H1 (cell line): Measurements from ENCODE around the gene AGTR1. TPM values are rescaled to one million over a fixed set of nuclear protein-coding genes. Genes with fewer than 3 reads are reported as not detected.

ENCODE experiments used
- CTCF ChIA-PET: fragments of 300-600 bp; sonication (Branson Sonifier 250); formaldehyde crosslinking; loops from one replicate; lab custom pipeline; 2021; ENCODE audit not compliant: partially characterized antibody; lab: Charles Lee
- POLR2A ChIA-PET: fragments of 300-600 bp; sonication (Branson Sonifier 250); formaldehyde crosslinking; loops from one replicate; lab custom pipeline; 2021; ENCODE audit warnings: inconsistent platforms; ENCODE audit not compliant: partially characterized antibody; lab: Charles Lee
- DNase-seq, 2 experiments: peaks; one replicate each; pipeline versions ENCODE4 v3.0.0 to v3.0.0-alpha.2; 2010 to 2022; ENCODE audit warnings: low spot score in 2 of 2, low read depth in 1 of 2, mixed read lengths in 1 of 2
- FAIRE-seq: peaks from 2 replicates; lab custom pipeline; 2011; peaks lifted over from hg19 to GRCh38; lab: Jason Lieb, UNC
- H2AFZ ChIP-seq: 2 replicates; pipeline ENCODE4 v1.8.1; 2012; ENCODE audit warnings: low read length, inconsistent platforms
- H2AK5ac ChIP-seq: 2 replicates; pipeline ENCODE4 v1.6.1; 2013; ENCODE audit warnings: low read depth, low read length
- H2BK120ac ChIP-seq: replicated peaks from 2 replicates; pipeline ENCODE3; 2013; ENCODE audit warnings: low read depth, low read length, inconsistent platforms
- H2BK12ac ChIP-seq: 2 replicates; pipeline ENCODE4 v1.6.1; 2013; ENCODE audit warnings: low read depth, low read length
- H2BK15ac ChIP-seq: 2 replicates; pipeline ENCODE4 v1.6.1; 2013; ENCODE audit warnings: low read length
- H2BK20ac ChIP-seq: 2 replicates; pipeline ENCODE4 v1.6.1; 2013; ENCODE audit warnings: low read length
- H2BK5ac ChIP-seq: 2 replicates; pipeline ENCODE4 v1.6.1; 2013; ENCODE audit warnings: low read depth, low read length
- H3K14ac ChIP-seq: 2 replicates; pipeline ENCODE4 v1.6.1; 2013; ENCODE audit warnings: inconsistent platforms; ENCODE audit not compliant: insufficient read length
- H3K18ac ChIP-seq: 2 replicates; pipeline ENCODE4 v1.6.1; 2013; ENCODE audit warnings: low read length; ENCODE audit errors: extremely low read depth
- H3K23ac ChIP-seq: 2 replicates; pipeline ENCODE4 v1.6.1; 2013; ENCODE audit warnings: inconsistent platforms; ENCODE audit not compliant: insufficient read length
- H3K23me2 ChIP-seq: 2 replicates; pipeline ENCODE4 v1.6.1; 2013; ENCODE audit warnings: low read depth, low read length
- H3K27ac ChIP-seq: 2 replicates; pipeline ENCODE4 v1.6.1; 2011; ENCODE audit warnings: low read depth, low read length, inconsistent platforms
- H3K27me3 ChIP-seq, 4 experiments: replicated peaks in 1 of 4; 1 replicate in 1 of 4; 2 replicates in 3 of 4; pipeline versions ENCODE4 v1.6.1 to v1.8.1; 2011 to 2013; ENCODE audit warnings: low read length in 3 of 4, mild to moderate bottlenecking in 3 of 4, inconsistent platforms in 2 of 4, mixed read lengths in 2 of 4, moderate library complexity in 1 of 4; ENCODE audit not compliant: control insufficient read depth in 3 of 4, insufficient read depth in 3 of 4; ENCODE audit errors: extremely low read depth in 1 of 4
- H3K36me3 ChIP-seq, 4 experiments: 2 replicates each; pipeline versions ENCODE4 v1.6.1 to v1.8.1; 2011 to 2013; ENCODE audit warnings: mild to moderate bottlenecking in 4 of 4, low read length in 3 of 4, moderate library complexity in 2 of 4, control low read depth in 1 of 4, inconsistent platforms in 1 of 4; ENCODE audit not compliant: insufficient read depth in 4 of 4, control insufficient read depth in 2 of 4
- H3K4ac ChIP-seq: replicated peaks from 2 replicates; pipeline ENCODE3; 2013; ENCODE audit warnings: low read length, low read depth, mixed read lengths, inconsistent platforms; ENCODE audit not compliant: insufficient read length
- H3K4me1 ChIP-seq, 4 experiments: replicated peaks in 1 of 4; 1 replicate in 1 of 4; 2 replicates in 3 of 4; pipeline versions ENCODE4 v1.6.1 to v1.8.1; 2011 to 2013; ENCODE audit warnings: low read length in 3 of 4, inconsistent platforms in 2 of 4, mixed read lengths in 1 of 4; ENCODE audit not compliant: insufficient read depth in 4 of 4, control insufficient read depth in 3 of 4
- H3K4me2 ChIP-seq, 2 experiments: 2 replicates each; pipeline versions ENCODE4 v1.6.1 to v1.8.1; 2011 to 2013; ENCODE audit warnings: low read depth in 2 of 2, low read length in 2 of 2, control low read depth in 1 of 2, inconsistent platforms in 1 of 2, mild to moderate bottlenecking in 1 of 2; ENCODE audit not compliant: insufficient read depth in 1 of 2
- H3K4me3 ChIP-seq, 4 experiments: fragments of 200-600, 300-600 bp in 1 of 4; sonication (generic), shearing (Covaris generic), sonication (Bioruptor Twin) in 1 of 4; 2 replicates each; pipeline versions ENCODE4 v1.5.1 to v1.8.1; 2011 to 2016; ENCODE audit warnings: low read length in 4 of 4, low read depth in 3 of 4, control low read depth in 2 of 4, inconsistent platforms in 2 of 4, mild to moderate bottlenecking in 2 of 4, mixed read lengths in 1 of 4, moderate library complexity in 1 of 4; ENCODE audit not compliant: insufficient read depth in 2 of 4; ENCODE audit errors: extremely low read depth in 1 of 4
- H3K56ac ChIP-seq: replicated peaks from 2 replicates; pipeline ENCODE3; 2013; ENCODE audit warnings: low read depth, mild to moderate bottlenecking, mixed read lengths, low read length, inconsistent platforms; ENCODE audit not compliant: insufficient read length
- H3K79me1 ChIP-seq: 2 replicates; pipeline ENCODE4 v1.6.1; 2013; ENCODE audit warnings: low read depth, low read length, control low read depth
- H3K79me2 ChIP-seq, 2 experiments: 2 replicates each; pipeline versions ENCODE4 v1.6.1 to v1.8.1; 2012 to 2013; ENCODE audit warnings: low read length in 2 of 2, mild to moderate bottlenecking in 2 of 2, inconsistent platforms in 1 of 2; ENCODE audit not compliant: insufficient read depth in 2 of 2, control insufficient read depth in 1 of 2
- H3K9ac ChIP-seq, 4 experiments: replicated peaks in 1 of 4; 1 replicate in 1 of 4; 2 replicates in 3 of 4; pipeline versions ENCODE4 v1.6.1 to v1.8.1; 2011 to 2013; ENCODE audit warnings: low read depth in 3 of 4, low read length in 3 of 4, control low read depth in 2 of 4, mild to moderate bottlenecking in 2 of 4, moderate library complexity in 2 of 4, inconsistent platforms in 1 of 4; ENCODE audit errors: extremely low read depth in 1 of 4
- H3K9me3 ChIP-seq, 2 experiments: 2 replicates each; pipeline versions ENCODE4 v1.6.1 to v1.8.1; 2012 to 2013; ENCODE audit warnings: mild to moderate bottlenecking in 2 of 2, moderate library complexity in 2 of 2, control low read depth in 1 of 2, inconsistent platforms in 1 of 2, low read depth in 1 of 2, low read length in 1 of 2, mixed read lengths in 1 of 2; ENCODE audit not compliant: insufficient read depth in 2 of 2
- H4K20me1 ChIP-seq, 2 experiments: replicated peaks in 1 of 2; 2 replicates each; pipeline versions ENCODE3 to v1.8.1; 2011 to 2013; ENCODE audit warnings: inconsistent platforms in 2 of 2, low read length in 2 of 2, mild to moderate bottlenecking in 1 of 2; ENCODE audit not compliant: insufficient read depth in 2 of 2, control insufficient read depth in 1 of 2
- H4K5ac ChIP-seq: 2 replicates; pipeline ENCODE4 v1.6.1; 2013; ENCODE audit warnings: low read length, low read depth, mixed read lengths, inconsistent platforms; ENCODE audit not compliant: insufficient read length
- H4K8ac ChIP-seq: 2 replicates; pipeline ENCODE4 v1.8.0; 2013; ENCODE audit warnings: mild to moderate bottlenecking, moderate library complexity, low read length, inconsistent platforms; ENCODE audit not compliant: insufficient read depth; ENCODE audit errors: extremely low read depth
- H4K91ac ChIP-seq: replicated peaks from 2 replicates; pipeline ENCODE3; 2013; ENCODE audit warnings: low read length, mixed read lengths, inconsistent platforms; ENCODE audit not compliant: insufficient read length
- ASH2L ChIP-seq: fragments of 200-600, 300-600 bp; sonication (generic); IDR thresholded peaks from one replicate; pipeline ENCODE4 v1.7.1; 2017; ENCODE audit warnings: low read length
- CEBPB ChIP-seq: IDR thresholded peaks from 2 replicates; pipeline ENCODE4 v1.6.1; 2012; ENCODE audit warnings: low read depth, low read length
- EZH2 ChIP-seq: fragments of 200-600 bp; sonication (generic); IDR thresholded peaks from 2 replicates; pipeline ENCODE4 v1.7.1; 2012; ENCODE audit warnings: low read depth, mild to moderate bottlenecking, moderate library complexity, low read length, inconsistent platforms; ENCODE audit not compliant: severe bottlenecking
- JUN ChIP-seq: IDR thresholded peaks from 2 replicates; pipeline ENCODE4 v1.6.1; 2011; ENCODE audit warnings: low read depth, mild to moderate bottlenecking, improper control_type of control experiment, low read length
- KDM5A ChIP-seq: fragments of 200-600 bp; IDR thresholded peaks from 2 replicates; pipeline ENCODE4 v1.7.1; 2012; ENCODE audit warnings: mild to moderate bottlenecking, low read length, inconsistent platforms, mixed read lengths
- MAFK ChIP-seq: IDR thresholded peaks from 2 replicates; pipeline ENCODE4 v1.6.1; 2012; ENCODE audit warnings: low read depth, mild to moderate bottlenecking, improper control_type of control experiment, low read length
- NANOG ChIP-seq: IDR thresholded peaks from 2 replicates; pipeline ENCODE4 v1.6.1; 2011; ENCODE audit warnings: low read length, low read depth, mild to moderate bottlenecking, inconsistent platforms; ENCODE audit not compliant: insufficient read depth, poor library complexity, severe bottlenecking
- NRF1 ChIP-seq: IDR thresholded peaks from 2 replicates; pipeline ENCODE4 v1.6.1; 2011; ENCODE audit warnings: mild to moderate bottlenecking, low read depth, low read length, improper control_type of control experiment
- RBBP5 ChIP-seq: IDR thresholded peaks from 2 replicates; pipeline ENCODE4 v1.7.1; 2012; ENCODE audit warnings: low read depth, mild to moderate bottlenecking, inconsistent platforms, low read length, moderate library complexity, borderline replicate concordance
- SP1 ChIP-seq: IDR thresholded peaks from 2 replicates; pipeline ENCODE4 v1.6.1; 2011; ENCODE audit warnings: low read depth, low read length
- TAF1 ChIP-seq: IDR thresholded peaks from 2 replicates; pipeline ENCODE4 v1.6.1; 2011; ENCODE audit warnings: mild to moderate bottlenecking, low read depth, low read length
- ZNF274 ChIP-seq: IDR thresholded peaks from 2 replicates; pipeline ENCODE4 v1.7.0; 2012; ENCODE audit warnings: low read length, borderline replicate concordance; ENCODE audit errors: extremely low read depth
- WGBS, 2 experiments: shearing (Covaris generic) in 1 of 2; methylation state at CpG; one replicate each; pipeline versions ENCODE4 v1.1.6 to v1.1.7; 2013 to 2015; ENCODE audit warnings: low lambda C conversion rate in 2 of 2, mixed read lengths in 2 of 2, inconsistent platforms in 1 of 2, low coverage in 1 of 2, missing lambda C conversion rate in 1 of 2; ENCODE audit not compliant: insufficient replicate concordance in 2 of 2, insufficient coverage in 1 of 2, insufficient read length in 1 of 2; ENCODE audit errors: extremely low coverage in 1 of 2, missing lambda C conversion rate in 1 of 2; 5-methylcytosine and 5-hydroxymethylcytosine counted together
- polyA plus RNA-seq, 7 experiments: library from polyadenylated mRNA; depleted of rRNA in 3 of 7; stranded (reverse) in 5 of 7; unstranded in 2 of 7; fragments of >200 nt in 5 of 7; fragments of 200-250 nt in 2 of 7; gene quantifications; 1 replicate in 5 of 7; 2 replicates in 1 of 7; 4 replicates in 1 of 7; pipeline versions ENCODE4 v1.2.1 to v1.2.3, GENCODE V29; 2011 to 2013; ENCODE audit warnings: missing spikeins in 2 of 7, mixed read lengths in 2 of 7
- total RNA-seq: library from RNA; stranded (reverse); fragmentation: NEBNext Ultra II Directional; extraction: Animal tissue kit (Norgen Biotek cat#: 25700); gene quantifications from 2 replicates; pipeline ENCODE4 v1.2.1, GENCODE V29; 2021
- TF ChIP-seq, protein P1 (sequence below), 3 experiments: IDR thresholded peaks; 1 replicate in 2 of 3; 2 replicates in 1 of 3; pipeline versions ENCODE4 v1.5.1 to v1.6.1; 2011; ENCODE audit warnings: low read length in 3 of 3, mild to moderate bottlenecking in 3 of 3, inconsistent platforms in 2 of 3, low read depth in 1 of 3, moderate library complexity in 1 of 3; ENCODE audit not compliant: insufficient read depth in 1 of 3; ENCODE audit errors: control extremely low read depth in 1 of 3

Gene AGTR1
- total and polyA plus RNA-seq, 2 of the 8 experiments (the other 6 are each of a cell fraction or from before 2014, with no cell fraction given), result 0.03 TPM; not detected in 1

DNA sequence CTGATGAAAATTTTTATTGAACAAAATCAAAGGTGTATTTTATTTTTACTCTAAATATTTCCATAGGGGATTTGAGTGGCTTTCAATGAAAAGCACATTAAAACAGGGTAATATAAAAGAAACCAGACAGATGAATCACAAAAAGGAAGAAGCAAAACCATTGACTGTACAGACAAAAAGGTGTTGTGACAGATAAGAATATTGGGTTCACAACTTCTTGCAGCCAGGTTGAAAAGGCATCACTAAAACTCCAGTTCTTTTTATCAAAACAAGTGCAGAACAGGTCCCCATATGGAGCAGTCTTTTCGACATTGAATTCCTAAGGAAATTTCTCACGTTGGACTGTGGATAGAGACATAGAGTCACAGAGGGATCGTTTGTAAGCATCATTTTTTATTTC lies 53.8 kb downstream of the AGTR1 start:
- H3K9me3 ChIP-seq, result no peaks in the 10 kb centered on the region
- H3K79me1 ChIP-seq, result no peaks in the 10 kb centered on the region
- no peak overlapping the region for H3K4me2 ChIP-seq
- no peak overlapping the region for H4K5ac ChIP-seq
- H3K14ac ChIP-seq, result no peak overlapping the region
- no peak overlapping the region for H4K91ac ChIP-seq
- H4K8ac ChIP-seq, result no peak overlapping the region
- no peaks in the 10 kb centered on the region for H4K20me1 ChIP-seq
- no peak overlapping the region for H2BK120ac ChIP-seq
- POLR2A ChIA-PET, result no interaction called here
- H3K27ac ChIP-seq, result no peak overlapping the region
- WGBS, 2 experiments, result 95% methylated on average over 3 of the region's 3 CpGs; no CpG with 5 or more reads in 1 of the 2 experiments
- no peak overlapping the region for H2BK12ac ChIP-seq
- FAIRE-seq, result no peak
- no peak overlapping the region for H3K4me3 ChIP-seq
- H3K4me1 ChIP-seq, result no peaks in the 10 kb centered on the region
- H3K9ac ChIP-seq, result no peak overlapping the region
- no peak overlapping the region for H2AFZ ChIP-seq
- H3K18ac ChIP-seq, result no peak overlapping the region
- H2BK5ac ChIP-seq, result no peak overlapping the region
- no peaks in the 10 kb centered on the region for H3K79me2 ChIP-seq
- H3K27me3 ChIP-seq, result no peaks in the 10 kb centered on the region
- no peak overlapping the region for H3K23ac ChIP-seq
- CTCF ChIA-PET, result no interaction called here
- no peak for DNase-seq
- H2BK15ac ChIP-seq, result no peak overlapping the region
- no peak overlapping the region for H3K4ac ChIP-seq
- no peak overlapping the region for H2BK20ac ChIP-seq
- no peaks in the 10 kb centered on the region for H3K36me3 ChIP-seq
- H3K56ac ChIP-seq, result no peak overlapping the region
- H3K23me2 ChIP-seq, result no peaks in the 10 kb centered on the region
- no peak overlapping the region for H2AK5ac ChIP-seq
- TF ChIP-seq NANOG, result no peak
- no peak for TF ChIP-seq KDM5A
- no peak for TF ChIP-seq EZH2
- no peak for TF ChIP-seq JUN
- TF ChIP-seq, protein P1, sequence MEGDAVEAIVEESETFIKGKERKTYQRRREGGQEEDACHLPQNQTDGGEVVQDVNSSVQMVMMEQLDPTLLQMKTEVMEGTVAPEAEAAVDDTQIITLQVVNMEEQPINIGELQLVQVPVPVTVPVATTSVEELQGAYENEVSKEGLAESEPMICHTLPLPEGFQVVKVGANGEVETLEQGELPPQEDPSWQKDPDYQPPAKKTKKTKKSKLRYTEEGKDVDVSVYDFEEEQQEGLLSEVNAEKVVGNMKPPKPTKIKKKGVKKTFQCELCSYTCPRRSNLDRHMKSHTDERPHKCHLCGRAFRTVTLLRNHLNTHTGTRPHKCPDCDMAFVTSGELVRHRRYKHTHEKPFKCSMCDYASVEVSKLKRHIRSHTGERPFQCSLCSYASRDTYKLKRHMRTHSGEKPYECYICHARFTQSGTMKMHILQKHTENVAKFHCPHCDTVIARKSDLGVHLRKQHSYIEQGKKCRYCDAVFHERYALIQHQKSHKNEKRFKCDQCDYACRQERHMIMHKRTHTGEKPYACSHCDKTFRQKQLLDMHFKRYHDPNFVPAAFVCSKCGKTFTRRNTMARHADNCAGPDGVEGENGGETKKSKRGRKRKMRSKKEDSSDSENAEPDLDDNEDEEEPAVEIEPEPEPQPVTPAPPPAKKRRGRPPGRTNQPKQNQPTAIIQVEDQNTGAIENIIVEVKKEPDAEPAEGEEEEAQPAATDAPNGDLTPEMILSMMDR (IDR thresholded peaks at IDR 0.05; ENCODE audit: control extremely low read depth in 1 of 3, insufficient read depth in 1 of 3, low read depth in 1 of 3, low read length in 3 of 3), result no peak
- no peak for TF ChIP-seq TAF1
- TF ChIP-seq ASH2L, result no peak
- no peak for TF ChIP-seq MAFK
- no peak for TF ChIP-seq ZNF274
- TF ChIP-seq SP1, result no peak
- TF ChIP-seq NRF1, result no peak
- no peak for TF ChIP-seq CEBPB
- no peak for TF ChIP-seq RBBP5
